H1 (cell line): ENCODE results near the gene ME1. TPM values are rescaled to one million over a fixed set of nuclear protein-coding genes. Genes with fewer than 3 reads are reported as not detected.

Experiments used
- CTCF ChIA-PET: fragments of 300-600 bp; sonication (Branson Sonifier 250); formaldehyde crosslinking; loops from one replicate; lab custom pipeline; 2021; ENCODE audit not compliant: partially characterized antibody; lab: Charles Lee
- POLR2A ChIA-PET: fragments of 300-600 bp; sonication (Branson Sonifier 250); formaldehyde crosslinking; loops from one replicate; lab custom pipeline; 2021; ENCODE audit warnings: inconsistent platforms; ENCODE audit not compliant: partially characterized antibody; lab: Charles Lee
- DNase-seq, 2 experiments: peaks; one replicate each; pipeline versions ENCODE4 v3.0.0 to v3.0.0-alpha.2; 2010 to 2022; ENCODE audit warnings: low spot score in 2 of 2, low read depth in 1 of 2, mixed read lengths in 1 of 2
- FAIRE-seq: peaks from 2 replicates; lab custom pipeline; 2011; peaks lifted over from hg19 to GRCh38; lab: Jason Lieb, UNC
- H2AFZ ChIP-seq: 2 replicates; pipeline ENCODE4 v1.8.1; 2012; ENCODE audit warnings: low read length, inconsistent platforms
- H2AK5ac ChIP-seq: 2 replicates; pipeline ENCODE4 v1.6.1; 2013; ENCODE audit warnings: low read depth, low read length
- H2BK120ac ChIP-seq: replicated peaks from 2 replicates; pipeline ENCODE3; 2013; ENCODE audit warnings: low read depth, low read length, inconsistent platforms
- H2BK12ac ChIP-seq: 2 replicates; pipeline ENCODE4 v1.6.1; 2013; ENCODE audit warnings: low read depth, low read length
- H2BK15ac ChIP-seq: 2 replicates; pipeline ENCODE4 v1.6.1; 2013; ENCODE audit warnings: low read length
- H2BK20ac ChIP-seq: 2 replicates; pipeline ENCODE4 v1.6.1; 2013; ENCODE audit warnings: low read length
- H2BK5ac ChIP-seq: 2 replicates; pipeline ENCODE4 v1.6.1; 2013; ENCODE audit warnings: low read depth, low read length
- H3K14ac ChIP-seq: 2 replicates; pipeline ENCODE4 v1.6.1; 2013; ENCODE audit warnings: inconsistent platforms; ENCODE audit not compliant: insufficient read length
- H3K18ac ChIP-seq: 2 replicates; pipeline ENCODE4 v1.6.1; 2013; ENCODE audit warnings: low read length; ENCODE audit errors: extremely low read depth
- H3K23ac ChIP-seq: 2 replicates; pipeline ENCODE4 v1.6.1; 2013; ENCODE audit warnings: inconsistent platforms; ENCODE audit not compliant: insufficient read length
- H3K23me2 ChIP-seq: 2 replicates; pipeline ENCODE4 v1.6.1; 2013; ENCODE audit warnings: low read depth, low read length
- H3K27ac ChIP-seq: 2 replicates; pipeline ENCODE4 v1.6.1; 2011; ENCODE audit warnings: low read depth, low read length, inconsistent platforms
- H3K27me3 ChIP-seq, 4 experiments: replicated peaks in 1 of 4; 1 replicate in 1 of 4; 2 replicates in 3 of 4; pipeline versions ENCODE4 v1.6.1 to v1.8.1; 2011 to 2013; ENCODE audit warnings: low read length in 3 of 4, mild to moderate bottlenecking in 3 of 4, inconsistent platforms in 2 of 4, mixed read lengths in 2 of 4, moderate library complexity in 1 of 4; ENCODE audit not compliant: control insufficient read depth in 3 of 4, insufficient read depth in 3 of 4; ENCODE audit errors: extremely low read depth in 1 of 4
- H3K36me3 ChIP-seq, 4 experiments: 2 replicates each; pipeline versions ENCODE4 v1.6.1 to v1.8.1; 2011 to 2013; ENCODE audit warnings: mild to moderate bottlenecking in 4 of 4, low read length in 3 of 4, moderate library complexity in 2 of 4, control low read depth in 1 of 4, inconsistent platforms in 1 of 4; ENCODE audit not compliant: insufficient read depth in 4 of 4, control insufficient read depth in 2 of 4
- H3K4ac ChIP-seq: replicated peaks from 2 replicates; pipeline ENCODE3; 2013; ENCODE audit warnings: low read length, low read depth, mixed read lengths, inconsistent platforms; ENCODE audit not compliant: insufficient read length
- H3K4me1 ChIP-seq, 4 experiments: replicated peaks in 1 of 4; 1 replicate in 1 of 4; 2 replicates in 3 of 4; pipeline versions ENCODE4 v1.6.1 to v1.8.1; 2011 to 2013; ENCODE audit warnings: low read length in 3 of 4, inconsistent platforms in 2 of 4, mixed read lengths in 1 of 4; ENCODE audit not compliant: insufficient read depth in 4 of 4, control insufficient read depth in 3 of 4
- H3K4me2 ChIP-seq, 2 experiments: 2 replicates each; pipeline versions ENCODE4 v1.6.1 to v1.8.1; 2011 to 2013; ENCODE audit warnings: low read depth in 2 of 2, low read length in 2 of 2, control low read depth in 1 of 2, inconsistent platforms in 1 of 2, mild to moderate bottlenecking in 1 of 2; ENCODE audit not compliant: insufficient read depth in 1 of 2
- H3K4me3 ChIP-seq, 4 experiments: fragments of 200-600, 300-600 bp in 1 of 4; sonication (generic), shearing (Covaris generic), sonication (Bioruptor Twin) in 1 of 4; 2 replicates each; pipeline versions ENCODE4 v1.5.1 to v1.8.1; 2011 to 2016; ENCODE audit warnings: low read length in 4 of 4, low read depth in 3 of 4, control low read depth in 2 of 4, inconsistent platforms in 2 of 4, mild to moderate bottlenecking in 2 of 4, mixed read lengths in 1 of 4, moderate library complexity in 1 of 4; ENCODE audit not compliant: insufficient read depth in 2 of 4; ENCODE audit errors: extremely low read depth in 1 of 4
- H3K56ac ChIP-seq: replicated peaks from 2 replicates; pipeline ENCODE3; 2013; ENCODE audit warnings: low read depth, mild to moderate bottlenecking, mixed read lengths, low read length, inconsistent platforms; ENCODE audit not compliant: insufficient read length
- H3K79me1 ChIP-seq: 2 replicates; pipeline ENCODE4 v1.6.1; 2013; ENCODE audit warnings: low read depth, low read length, control low read depth
- H3K79me2 ChIP-seq, 2 experiments: 2 replicates each; pipeline versions ENCODE4 v1.6.1 to v1.8.1; 2012 to 2013; ENCODE audit warnings: low read length in 2 of 2, mild to moderate bottlenecking in 2 of 2, inconsistent platforms in 1 of 2; ENCODE audit not compliant: insufficient read depth in 2 of 2, control insufficient read depth in 1 of 2
- H3K9ac ChIP-seq, 4 experiments: replicated peaks in 1 of 4; 1 replicate in 1 of 4; 2 replicates in 3 of 4; pipeline versions ENCODE4 v1.6.1 to v1.8.1; 2011 to 2013; ENCODE audit warnings: low read depth in 3 of 4, low read length in 3 of 4, control low read depth in 2 of 4, mild to moderate bottlenecking in 2 of 4, moderate library complexity in 2 of 4, inconsistent platforms in 1 of 4; ENCODE audit errors: extremely low read depth in 1 of 4
- H3K9me3 ChIP-seq, 2 experiments: 2 replicates each; pipeline versions ENCODE4 v1.6.1 to v1.8.1; 2012 to 2013; ENCODE audit warnings: mild to moderate bottlenecking in 2 of 2, moderate library complexity in 2 of 2, control low read depth in 1 of 2, inconsistent platforms in 1 of 2, low read depth in 1 of 2, low read length in 1 of 2, mixed read lengths in 1 of 2; ENCODE audit not compliant: insufficient read depth in 2 of 2
- H4K20me1 ChIP-seq, 2 experiments: replicated peaks in 1 of 2; 2 replicates each; pipeline versions ENCODE3 to v1.8.1; 2011 to 2013; ENCODE audit warnings: inconsistent platforms in 2 of 2, low read length in 2 of 2, mild to moderate bottlenecking in 1 of 2; ENCODE audit not compliant: insufficient read depth in 2 of 2, control insufficient read depth in 1 of 2
- H4K5ac ChIP-seq: 2 replicates; pipeline ENCODE4 v1.6.1; 2013; ENCODE audit warnings: low read length, low read depth, mixed read lengths, inconsistent platforms; ENCODE audit not compliant: insufficient read length
- H4K8ac ChIP-seq: 2 replicates; pipeline ENCODE4 v1.8.0; 2013; ENCODE audit warnings: mild to moderate bottlenecking, moderate library complexity, low read length, inconsistent platforms; ENCODE audit not compliant: insufficient read depth; ENCODE audit errors: extremely low read depth
- H4K91ac ChIP-seq: replicated peaks from 2 replicates; pipeline ENCODE3; 2013; ENCODE audit warnings: low read length, mixed read lengths, inconsistent platforms; ENCODE audit not compliant: insufficient read length
- EZH2 ChIP-seq: fragments of 200-600 bp; sonication (generic); IDR thresholded peaks from 2 replicates; pipeline ENCODE4 v1.7.1; 2012; ENCODE audit warnings: low read depth, mild to moderate bottlenecking, moderate library complexity, low read length, inconsistent platforms; ENCODE audit not compliant: severe bottlenecking
- TAF7 ChIP-seq: optimal IDR thresholded peaks from 2 replicates; pipeline ENCODE3; 2011; ENCODE audit warnings: low read depth, mild to moderate bottlenecking, inconsistent platforms, low read length, moderate library complexity, borderline replicate concordance
- TCF12 ChIP-seq: IDR thresholded peaks from 2 replicates; pipeline ENCODE4 v1.6.1; 2011; ENCODE audit warnings: low read depth, mild to moderate bottlenecking, low read length
- WGBS, 2 experiments: shearing (Covaris generic) in 1 of 2; methylation state at CpG; one replicate each; pipeline versions ENCODE4 v1.1.6 to v1.1.7; 2013 to 2015; ENCODE audit warnings: low lambda C conversion rate in 2 of 2, mixed read lengths in 2 of 2, inconsistent platforms in 1 of 2, low coverage in 1 of 2, missing lambda C conversion rate in 1 of 2; ENCODE audit not compliant: insufficient replicate concordance in 2 of 2, insufficient coverage in 1 of 2, insufficient read length in 1 of 2; ENCODE audit errors: extremely low coverage in 1 of 2, missing lambda C conversion rate in 1 of 2; 5-methylcytosine and 5-hydroxymethylcytosine counted together
- polyA plus RNA-seq, 7 experiments: library from polyadenylated mRNA; depleted of rRNA in 3 of 7; stranded (reverse) in 5 of 7; unstranded in 2 of 7; fragments of >200 nt in 5 of 7; fragments of 200-250 nt in 2 of 7; gene quantifications; 1 replicate in 5 of 7; 2 replicates in 1 of 7; 4 replicates in 1 of 7; pipeline versions ENCODE4 v1.2.1 to v1.2.3, GENCODE V29; 2011 to 2013; ENCODE audit warnings: missing spikeins in 2 of 7, mixed read lengths in 2 of 7
- total RNA-seq: library from RNA; stranded (reverse); fragmentation: NEBNext Ultra II Directional; extraction: Animal tissue kit (Norgen Biotek cat#: 25700); gene quantifications from 2 replicates; pipeline ENCODE4 v1.2.1, GENCODE V29; 2021

Gene ME1
- total and polyA plus RNA-seq, 2 of the 8 experiments (the other 6 are each of a cell fraction or from before 2014, with no cell fraction given): 1.3 to 3.9 TPM

GRCh38 chr6:83310046-83310445, 120.8 kb downstream of the ME1 start:
- H3K27me3 ChIP-seq: no peaks in the 10 kb centered on the region
- no peaks in the 10 kb centered on the region for H3K79me2 ChIP-seq
- no peak overlapping the region for H4K5ac ChIP-seq
- ChIA-PET POLR2A (no interaction called here), CTCF (interaction anchor here (1.2 to 1.7 kb wide), 3 partner anchors 95 to 204 kb away, joined by 3 to 7 read pairs (median 3); no protein-coding TSS in a partner anchor)
- H3K23me2 ChIP-seq: no peaks in the 10 kb centered on the region
- H2BK5ac ChIP-seq: no peak overlapping the region
- no peak overlapping the region for H3K4me2 ChIP-seq
- no peak overlapping the region for H3K23ac ChIP-seq
- no peak overlapping the region for H3K18ac ChIP-seq
- no peak overlapping the region for H2BK20ac ChIP-seq
- H3K9ac ChIP-seq: no peak overlapping the region; a peak in 1 of 7 replicates
- H3K27ac ChIP-seq: no peak overlapping the region; the same call in 1 of the 2 replicates
- TF ChIP-seq EZH2 (no peak), TCF12 (no peak), TAF7 (no peak)
- no peak overlapping the region for H4K91ac ChIP-seq
- H2BK15ac ChIP-seq: no peak overlapping the region
- H2AFZ ChIP-seq: no peak overlapping the region
- 87% methylated on average over 4 of the region's 4 CpGs; no CpG with 5 or more reads in 1 of the 2 experiments for WGBS, 2 experiments
- H3K4me1 ChIP-seq: no peaks in the 10 kb centered on the region
- H3K79me1 ChIP-seq: no peaks in the 10 kb centered on the region
- no peak overlapping the region for H3K56ac ChIP-seq
- H3K4ac ChIP-seq: no peak overlapping the region
- H4K8ac ChIP-seq: no peak overlapping the region
- no peak overlapping the region for H2BK120ac ChIP-seq
- no peak for DNase-seq
- no peak for FAIRE-seq
- H2AK5ac ChIP-seq: no peak overlapping the region
- H3K4me3 ChIP-seq: no peak overlapping the region
- H4K20me1 ChIP-seq: no peaks in the 10 kb centered on the region
- H3K36me3 ChIP-seq: no peaks in the 10 kb centered on the region
- no peaks in the 10 kb centered on the region for H3K9me3 ChIP-seq
- no peak overlapping the region for H2BK12ac ChIP-seq
- H3K14ac ChIP-seq: no peak overlapping the region
